Stimulated activated memory B cell treated with anti-CD40 and anti-IgM and Interleukin-4, amounts not matched to agents 10 μg/mL and 1 μg/mL and 100 μg/mL, for 72 hours (primary cell): ENCODE results near the gene CREG2.

ENCODE experiments used
- ATAC-seq: fragments of 150-1000 bp; cut with Tn5 transposase; 2 replicates; pipeline ENCODE4 v1.10.0; 2021
- H3K27ac Mint-ChIP-seq: one replicate; pipeline ENCODE4 v1.8.0; 2022; ENCODE audit warnings: mild to moderate bottlenecking, mixed read lengths
- H3K27me3 Mint-ChIP-seq: one replicate; pipeline ENCODE4 v1.8.0; 2022; ENCODE audit warnings: mixed read lengths
- H3K36me3 Mint-ChIP-seq: one replicate; pipeline ENCODE4 v1.8.0; 2022; ENCODE audit warnings: mixed read lengths
- H3K4me1 Mint-ChIP-seq: one replicate; pipeline ENCODE4 v1.8.0; 2022; ENCODE audit warnings: mixed read lengths
- H3K4me3 Mint-ChIP-seq: one replicate; pipeline ENCODE4 v1.8.0; 2022; ENCODE audit warnings: mild to moderate bottlenecking, moderate library complexity, mixed read lengths
- H3K9me3 Mint-ChIP-seq: one replicate; pipeline ENCODE4 v1.8.0; 2022; ENCODE audit warnings: mixed read lengths

CREG2 gene

GRCh38 chr2:101387151-101387834 lies at the start of gene CREG2:
CREG2 (minus strand) TSS chr2:101387503; CDS start chr2:101387457, 46 bp downstream.
- H3K4me1 Mint-ChIP-seq, result peaks cover 12% of the 10 kb centered on the region
- no peak within 1 kb of the TSS for H3K27ac Mint-ChIP-seq
- peak; percentile 78 for ATAC-seq
- H3K27me3 Mint-ChIP-seq, result peaks cover 72% of the 10 kb centered on the region
- H3K36me3 Mint-ChIP-seq, result no peaks in the 10 kb centered on the region
- peak within 1 kb of the TSS; percentile 74 for H3K4me3 Mint-ChIP-seq
- H3K9me3 Mint-ChIP-seq, result no peaks in the 10 kb centered on the region

- H3K4me1 Mint-ChIP-seq, result no peaks in the 10 kb centered on the region
- no peaks in the 10 kb centered on the region for H3K9me3 Mint-ChIP-seq
- peaks cover 8% of the 10 kb centered on the region for H3K27me3 Mint-ChIP-seq
- no peak overlapping the region for H3K27ac Mint-ChIP-seq
- H3K4me3 Mint-ChIP-seq, result no peak overlapping the region
- ATAC-seq, result no peak
- no peaks in the 10 kb centered on the region for H3K36me3 Mint-ChIP-seq
These were observed 47.9 kb upstream of the CREG2 start for GRCh38 chr2:101435001-101435862.

- H3K27me3 Mint-ChIP-seq, result peaks cover 8% of the 10 kb centered on the region
- H3K4me1 Mint-ChIP-seq, result no peaks in the 10 kb centered on the region
- no peak overlapping the region for H3K27ac Mint-ChIP-seq
- no peaks in the 10 kb centered on the region for H3K36me3 Mint-ChIP-seq
- H3K4me3 Mint-ChIP-seq, result no peak overlapping the region
- H3K9me3 Mint-ChIP-seq, result no peaks in the 10 kb centered on the region
- ATAC-seq, result no peak
These were observed 46.2 kb upstream of the CREG2 start for GRCh38 chr2:101433465-101433864.

- H3K4me1 Mint-ChIP-seq, result no peaks in the 10 kb centered on the region
- H3K36me3 Mint-ChIP-seq, result no peaks in the 10 kb centered on the region
- H3K4me3 Mint-ChIP-seq, result no peak overlapping the region
- H3K9me3 Mint-ChIP-seq, result no peaks in the 10 kb centered on the region
- peak; percentile 38 for ATAC-seq
- H3K27ac Mint-ChIP-seq, result no peak overlapping the region
- peaks cover 7% of the 10 kb centered on the region for H3K27me3 Mint-ChIP-seq
These were observed 45.3 kb upstream of the CREG2 start for GRCh38 chr2:101432411-101433181.

- no peaks in the 10 kb centered on the region for H3K27me3 Mint-ChIP-seq
- H3K9me3 Mint-ChIP-seq, result no peaks in the 10 kb centered on the region
- ATAC-seq, result no peak
- no peaks in the 10 kb centered on the region for H3K4me1 Mint-ChIP-seq
- no peak overlapping the region for H3K27ac Mint-ChIP-seq
- no peaks in the 10 kb centered on the region for H3K36me3 Mint-ChIP-seq
- no peak overlapping the region for H3K4me3 Mint-ChIP-seq
These were observed 44.2 kb upstream of the CREG2 start for GRCh38 chr2:101431486-101431885.

- Mint-ChIP-seq H3K4me3 (no peak overlapping the region), H3K4me1 (no peaks in the 10 kb centered on the region), H3K36me3 (no peaks in the 10 kb centered on the region), H3K27me3 (no peaks in the 10 kb centered on the region), H3K9me3 (no peaks in the 10 kb centered on the region), H3K27ac (no peak overlapping the region)
- no peak for ATAC-seq
These were observed 42.9 kb upstream of the CREG2 start for GRCh38 chr2:101430156-101430555.

GRCh38 chr2:101429453-101429852 lies 42.1 kb upstream of the CREG2 start:
- Mint-ChIP-seq H3K27ac (no peak overlapping the region), H3K4me3 (no peak overlapping the region), H3K36me3 (no peaks in the 10 kb centered on the region), H3K4me1 (no peaks in the 10 kb centered on the region), H3K9me3 (no peaks in the 10 kb centered on the region), H3K27me3 (no peaks in the 10 kb centered on the region)
- ATAC-seq, result no peak

GRCh38 chr2:101428422-101429176 lies 41.3 kb upstream of the CREG2 start:
- no peak for ATAC-seq
- H3K27me3 Mint-ChIP-seq, result no peaks in the 10 kb centered on the region
- H3K9me3 Mint-ChIP-seq, result no peaks in the 10 kb centered on the region
- H3K36me3 Mint-ChIP-seq, result no peaks in the 10 kb centered on the region
- H3K4me3 Mint-ChIP-seq, result no peak overlapping the region
- H3K4me1 Mint-ChIP-seq, result no peaks in the 10 kb centered on the region
- no peak overlapping the region for H3K27ac Mint-ChIP-seq

GRCh38 chr2:101427743-101428142 lies 40.4 kb upstream of the CREG2 start:
- Mint-ChIP-seq H3K4me1 (no peaks in the 10 kb centered on the region), H3K27me3 (no peaks in the 10 kb centered on the region), H3K9me3 (no peaks in the 10 kb centered on the region), H3K4me3 (no peak overlapping the region), H3K36me3 (no peaks in the 10 kb centered on the region), H3K27ac (no peak overlapping the region)
- ATAC-seq, result no peak

- H3K36me3 Mint-ChIP-seq, result no peaks in the 10 kb centered on the region
- ATAC-seq, result no peak
These were observed 39.9 kb upstream of the CREG2 start for GRCh38 chr2:101427240-101427639.

GRCh38 chr2:101426822-101427221 lies 39.5 kb upstream of the CREG2 start:
- Mint-ChIP-seq H3K27ac (no peak overlapping the region), H3K27me3 (no peaks in the 10 kb centered on the region), H3K4me3 (no peak overlapping the region), H3K9me3 (no peaks in the 10 kb centered on the region), H3K4me1 (no peaks in the 10 kb centered on the region), H3K36me3 (no peaks in the 10 kb centered on the region)
- ATAC-seq, result no peak

More at GRCh38 chr2:101427240-101427639, 39.9 kb upstream of the CREG2 start:
- Mint-ChIP-seq H3K4me1 (no peaks in the 10 kb centered on the region), H3K27ac (no peak overlapping the region), H3K9me3 (no peaks in the 10 kb centered on the region), H3K4me3 (no peak overlapping the region), H3K27me3 (no peaks in the 10 kb centered on the region)

- ATAC-seq, result no peak
- no peaks in the 10 kb centered on the region for H3K36me3 Mint-ChIP-seq
- no peaks in the 10 kb centered on the region for H3K27me3 Mint-ChIP-seq
- H3K4me1 Mint-ChIP-seq, result no peaks in the 10 kb centered on the region
- no peak overlapping the region for H3K4me3 Mint-ChIP-seq
- no peaks in the 10 kb centered on the region for H3K9me3 Mint-ChIP-seq
- H3K27ac Mint-ChIP-seq, result no peak overlapping the region
These were observed 33.3 kb upstream of the CREG2 start for GRCh38 chr2:101420623-101421022.

GRCh38 chr2:101419096-101419663 lies 31.9 kb upstream of the CREG2 start:
- H3K27me3 Mint-ChIP-seq, result no peaks in the 10 kb centered on the region
- H3K36me3 Mint-ChIP-seq, result no peaks in the 10 kb centered on the region
- ATAC-seq, result peak; percentile 80
- no peaks in the 10 kb centered on the region for H3K4me1 Mint-ChIP-seq
- H3K4me3 Mint-ChIP-seq, result no peak overlapping the region
- H3K27ac Mint-ChIP-seq, result peak overlapping the region; percentile 45
- H3K9me3 Mint-ChIP-seq, result no peaks in the 10 kb centered on the region

GRCh38 chr2:101418460-101419095 lies 31.3 kb upstream of the CREG2 start:
- no peak for ATAC-seq
- no peaks in the 10 kb centered on the region for H3K9me3 Mint-ChIP-seq
- no peaks in the 10 kb centered on the region for H3K4me1 Mint-ChIP-seq
- H3K36me3 Mint-ChIP-seq, result no peaks in the 10 kb centered on the region
- H3K27me3 Mint-ChIP-seq, result no peaks in the 10 kb centered on the region
- H3K27ac Mint-ChIP-seq, result peak overlapping the region; percentile 45
- H3K4me3 Mint-ChIP-seq, result no peak overlapping the region
